SJCRH30 (cell line): Measurements from ENCODE around the gene NOVA1. TPM values are rescaled to one million over a fixed set of nuclear protein-coding genes. Genes with fewer than 3 reads are reported as not detected.

Source experiments
- DNase-seq, 2 experiments: peaks; one replicate each; pipeline ENCODE4 v3.0.0-alpha.2; 2015 to 2020
- H3K27ac ChIP-seq: fragments of 250-450 bp; sonication (Bioruptor Pico); 2 replicates; pipeline ENCODE4 v1.5.1; 2020; ENCODE audit warnings: mild to moderate bottlenecking, moderate library complexity
- H3K27me3 ChIP-seq: fragments of 250-450 bp; sonication (Bioruptor Pico); 2 replicates; pipeline ENCODE4 v1.5.1; 2020; ENCODE audit warnings: mild to moderate bottlenecking, moderate library complexity
- H3K36me3 ChIP-seq: fragments of 250-450 bp; sonication (Bioruptor Pico); 2 replicates; pipeline ENCODE4 v1.5.1; 2020; ENCODE audit warnings: mild to moderate bottlenecking, moderate library complexity
- H3K4me1 ChIP-seq: fragments of 250-450 bp; sonication (Bioruptor Pico); 2 replicates; pipeline ENCODE4 v1.5.1; 2020; ENCODE audit warnings: mild to moderate bottlenecking, moderate library complexity
- H3K4me3 ChIP-seq: fragments of 250-450 bp; sonication (Bioruptor Pico); 2 replicates; pipeline ENCODE4 v1.5.1; 2020; ENCODE audit warnings: mild to moderate bottlenecking, moderate library complexity
- H3K9me3 ChIP-seq: fragments of 250-450 bp; sonication (Bioruptor Pico); replicated peaks from 2 replicates; pipeline ENCODE4 v1.5.1; 2020; ENCODE audit warnings: mild to moderate bottlenecking, moderate library complexity
- total RNA-seq: library from RNA; depleted of rRNA; stranded (reverse); fragments of >200 nt; shearing (Covaris generic); gene quantifications from 2 replicates; pipeline ENCODE4 v1.2.3, GENCODE V29; 2014

NOVA1 gene
- total RNA-seq, 1 experiment from 2014 or later: 6.7 TPM

DNA sequence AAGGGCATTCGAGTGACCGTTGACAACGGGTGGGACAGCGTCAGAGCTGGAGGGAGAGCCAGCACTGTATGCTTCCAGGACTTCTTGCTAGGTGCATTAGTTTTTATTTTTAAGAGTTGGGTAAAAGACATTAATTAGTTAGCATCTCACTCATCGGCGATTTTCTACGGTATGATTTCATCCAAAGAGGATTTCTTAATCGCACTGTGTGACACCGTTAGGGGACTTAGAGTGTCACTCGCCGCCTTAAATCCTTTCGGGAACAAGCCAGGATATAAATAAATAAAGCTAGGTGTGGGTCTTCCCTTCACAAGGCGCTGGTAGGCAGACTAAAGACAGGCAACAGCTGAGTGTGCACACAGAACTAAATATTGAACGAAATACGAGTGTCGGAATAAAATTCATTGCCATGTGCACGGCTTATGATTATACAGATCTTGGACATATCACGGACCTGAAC, 869 bp upstream of the NOVA1 start:
- Histone ChIP-seq H3K36me3 (no peaks in the 10 kb centered on the region), H3K4me3 (peak overlapping the region; percentile 98), H3K27me3 (no peaks in the 10 kb centered on the region; the same call in 1 of the 2 replicates), H3K27ac (no peak overlapping the region), H3K4me1 (peaks cover 8% of the 10 kb centered on the region; the same call in 1 of the 2 replicates), H3K9me3 (no peaks in the 10 kb centered on the region)
- peak in 1 of 2 experiments; percentile 6 for DNase-seq

DNA sequence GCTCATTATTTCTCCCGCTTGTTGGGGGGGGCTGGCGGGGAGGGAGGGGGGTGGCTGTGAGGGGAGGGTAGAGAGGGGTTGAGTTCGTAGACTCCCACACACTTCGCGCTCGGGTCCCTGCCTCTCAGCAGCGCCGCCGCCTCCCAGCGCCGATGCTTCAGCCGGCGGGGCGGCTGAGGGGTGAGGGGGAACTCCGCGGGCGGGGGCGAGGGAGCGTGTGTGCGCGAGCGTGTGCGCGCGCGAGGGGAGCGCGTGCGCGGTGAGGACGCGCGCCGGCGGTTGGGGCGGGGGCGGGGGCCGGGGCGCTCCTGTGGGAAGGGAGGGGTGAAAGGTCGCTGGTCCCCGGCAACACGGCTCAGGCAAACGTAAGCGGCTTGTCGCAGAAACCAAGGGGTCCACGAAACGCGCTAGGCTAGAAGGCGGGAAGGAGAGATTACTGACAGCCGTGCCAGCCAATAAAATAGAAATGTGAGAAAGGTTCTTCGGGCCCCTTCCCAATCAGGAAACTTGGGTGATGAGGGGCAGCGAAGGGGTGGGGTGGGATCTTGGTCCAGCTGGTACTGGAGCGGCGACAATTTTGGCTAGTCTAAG, 343 bp upstream of the NOVA1 start:
- peak; percentile 93 to 97 for DNase-seq
- peak overlapping the region; percentile 87 for H3K27ac ChIP-seq
- H3K9me3 ChIP-seq: no peaks in the 10 kb centered on the region
- peaks cover 8% of the 10 kb centered on the region; the same call in 1 of the 2 replicates for H3K4me1 ChIP-seq
- peak overlapping the region; percentile 98 for H3K4me3 ChIP-seq
- H3K36me3 ChIP-seq: no peaks in the 10 kb centered on the region
- H3K27me3 ChIP-seq: no peaks in the 10 kb centered on the region; the same call in 1 of the 2 replicates

DNA sequence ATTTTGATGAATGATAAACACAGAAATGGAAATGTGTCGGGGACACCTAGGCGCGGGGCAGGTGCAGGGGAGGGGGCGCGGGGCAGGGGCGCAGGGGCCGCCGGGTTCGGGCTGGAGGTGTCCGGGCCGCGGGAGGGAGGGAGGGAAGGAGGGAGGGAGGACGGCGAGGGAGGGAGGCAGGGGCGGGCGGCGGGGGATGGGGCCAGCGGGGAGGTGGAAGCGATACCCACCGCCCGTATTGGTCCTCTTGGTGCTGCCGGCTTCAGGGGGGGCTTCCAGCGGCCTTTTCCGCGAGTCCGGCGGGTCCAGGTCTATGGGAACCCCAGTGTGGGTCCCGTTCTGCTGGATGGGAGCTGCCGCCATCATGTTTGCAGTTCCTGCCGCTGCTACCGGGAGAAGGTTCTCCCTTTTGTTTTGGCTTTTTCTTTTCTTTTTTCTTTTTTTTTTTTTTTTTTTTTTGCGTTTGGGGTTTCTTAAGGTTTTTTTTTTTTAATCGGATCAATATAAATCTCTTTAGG, 703 bp downstream of the NOVA1 start:
- peak overlapping the region; percentile 87 for H3K27ac ChIP-seq
- peak overlapping the region; percentile 98 for H3K4me3 ChIP-seq
- DNase-seq: peak; percentile 24 to 47

DNA sequence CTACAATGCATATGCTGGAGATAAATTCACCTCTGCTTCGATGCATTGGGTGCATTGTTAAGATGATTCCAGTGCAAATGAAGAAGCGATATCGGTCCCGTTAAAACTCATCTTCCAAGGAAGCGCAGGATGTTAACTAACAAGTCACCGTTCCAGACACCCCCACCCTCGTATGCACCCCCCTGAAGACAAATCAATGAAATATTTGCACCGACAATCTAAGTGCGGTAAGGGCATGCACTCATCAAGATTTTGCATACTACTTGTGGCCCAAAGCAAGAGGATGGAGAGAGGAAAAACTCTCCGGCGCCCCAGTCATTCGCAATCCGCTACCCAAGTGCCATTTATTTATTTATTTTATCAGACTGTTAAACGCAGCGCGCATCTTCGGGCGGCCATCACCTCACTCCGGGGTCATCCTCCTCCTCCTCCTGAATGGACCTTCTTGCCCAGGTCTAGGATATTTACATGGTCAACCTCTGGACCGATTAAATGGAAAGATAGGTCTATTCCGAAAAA, 1.2 kb downstream of the NOVA1 start:
- DNase-seq: peak; percentile 3 to 41
- no peaks in the 10 kb centered on the region for H3K36me3 ChIP-seq
- H3K4me1 ChIP-seq: peaks cover 8% of the 10 kb centered on the region; the same call in 1 of the 2 replicates
- no peak overlapping the region; the same call in 1 of the 2 replicates for H3K27ac ChIP-seq
- no peaks in the 10 kb centered on the region for H3K9me3 ChIP-seq
- peak overlapping the region; percentile 98 for H3K4me3 ChIP-seq
- no peaks in the 10 kb centered on the region for H3K27me3 ChIP-seq

More for the DNA sequence above, 703 bp downstream of the NOVA1 start:
- H3K4me1 ChIP-seq: peaks cover 8% of the 10 kb centered on the region; the same call in 1 of the 2 replicates
- no peaks in the 10 kb centered on the region for H3K9me3 ChIP-seq
- H3K36me3 ChIP-seq: no peaks in the 10 kb centered on the region
- H3K27me3 ChIP-seq: no peaks in the 10 kb centered on the region; the same call in 1 of the 2 replicates

DNA sequence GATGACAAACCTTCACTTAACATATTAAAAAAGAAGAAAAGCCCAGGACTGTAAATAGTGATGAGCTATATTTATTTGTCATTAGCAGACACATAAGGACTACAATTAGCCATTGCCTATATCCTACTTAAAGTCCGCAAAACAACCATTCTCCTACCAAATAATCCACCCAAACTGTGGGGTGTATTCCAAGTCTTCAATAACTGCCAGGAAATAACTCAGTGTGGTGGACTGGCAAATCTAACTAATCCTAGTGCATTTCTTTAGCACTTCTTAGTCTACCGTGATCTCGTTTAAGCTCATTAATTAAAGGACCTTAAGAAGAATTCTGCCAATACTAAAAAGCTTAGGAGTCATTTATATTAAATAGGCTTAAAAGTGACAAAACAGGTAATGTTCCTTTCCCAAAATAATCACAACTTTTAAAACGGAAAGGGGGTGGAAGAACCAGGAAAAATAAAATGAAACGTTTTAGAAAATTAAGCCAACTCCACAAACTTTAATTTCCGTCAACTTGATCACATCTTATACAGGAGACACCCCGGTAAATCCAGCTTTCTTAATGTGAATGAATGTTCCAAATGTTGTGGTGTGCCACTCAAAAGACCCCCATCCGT, 1.8 kb downstream of the NOVA1 start:
- Histone ChIP-seq H3K4me3 (peak overlapping the region; percentile 98), H3K36me3 (no peaks in the 10 kb centered on the region), H3K27me3 (no peaks in the 10 kb centered on the region), H3K9me3 (no peaks in the 10 kb centered on the region), H3K4me1 (peaks cover 8% of the 10 kb centered on the region; the same call in 1 of the 2 replicates), H3K27ac (no peak overlapping the region)
- DNase-seq: no peak

DNA sequence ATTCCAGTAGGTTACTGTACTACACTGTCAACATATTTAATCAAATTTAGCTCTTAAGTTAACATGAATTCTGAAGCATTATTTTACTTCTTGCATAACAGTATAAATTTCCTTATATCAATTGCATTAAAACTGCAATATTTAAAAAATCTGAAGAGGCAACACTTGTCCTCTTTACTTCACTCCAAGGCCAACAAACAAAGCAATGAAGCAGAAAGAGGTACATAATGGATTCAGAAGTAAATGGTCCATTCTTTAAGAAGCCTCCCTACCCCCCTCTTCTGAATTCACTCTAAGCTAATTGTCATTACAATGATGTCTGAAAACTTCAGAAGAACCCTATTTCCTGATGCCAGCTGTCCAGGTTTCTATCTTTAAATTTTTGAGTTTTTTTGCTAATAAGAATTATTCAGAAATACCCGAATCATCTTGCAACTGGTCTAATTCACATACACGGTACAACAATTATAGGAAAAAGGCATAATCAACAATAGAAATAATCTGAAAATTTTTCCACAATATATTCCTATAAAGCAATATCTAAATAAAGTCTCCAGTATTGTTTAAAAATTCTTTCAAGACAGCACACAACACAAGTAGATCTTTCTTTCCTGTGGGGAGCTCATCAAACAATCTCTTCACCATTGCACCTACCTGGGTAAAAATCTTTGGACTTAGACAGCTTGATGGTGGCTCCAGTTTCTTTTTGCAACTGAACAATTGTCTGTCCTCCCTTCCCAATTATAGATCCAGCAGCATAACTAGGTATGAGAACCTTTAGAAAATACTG, 2.9 kb downstream of the NOVA1 start:
- peaks cover 8% of the 10 kb centered on the region; the same call in 1 of the 2 replicates for H3K4me1 ChIP-seq
- no peak overlapping the region for H3K4me3 ChIP-seq
- no peaks in the 10 kb centered on the region for H3K27me3 ChIP-seq
- no peaks in the 10 kb centered on the region for H3K9me3 ChIP-seq
- no peak for DNase-seq
- H3K36me3 ChIP-seq: no peaks in the 10 kb centered on the region
- H3K27ac ChIP-seq: no peak overlapping the region

DNA sequence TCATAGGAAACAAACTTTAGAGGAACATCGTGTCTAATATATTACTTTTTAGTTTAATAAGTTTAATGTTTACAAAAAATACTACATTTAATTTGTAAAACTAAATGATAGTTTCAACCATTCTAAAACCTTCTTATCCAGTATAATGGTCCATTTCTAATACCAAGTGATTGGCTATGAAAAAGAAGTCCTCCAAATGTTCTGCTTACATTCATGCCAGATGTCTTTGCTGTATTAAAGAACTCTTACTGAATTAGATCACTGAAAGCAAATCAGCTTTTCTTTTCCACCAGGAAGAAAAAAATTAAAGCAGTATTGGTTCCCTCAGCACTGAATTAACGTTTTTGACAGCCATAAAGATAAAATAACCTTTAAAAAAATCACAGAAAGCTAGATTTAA, 3.7 kb downstream of the NOVA1 start:
- Histone ChIP-seq H3K36me3 (no peaks in the 10 kb centered on the region), H3K9me3 (no peaks in the 10 kb centered on the region), H3K27ac (no peak overlapping the region), H3K4me1 (peaks cover 8% of the 10 kb centered on the region; the same call in 1 of the 2 replicates), H3K27me3 (no peaks in the 10 kb centered on the region), H3K4me3 (no peak overlapping the region)
- no peak for DNase-seq

DNA sequence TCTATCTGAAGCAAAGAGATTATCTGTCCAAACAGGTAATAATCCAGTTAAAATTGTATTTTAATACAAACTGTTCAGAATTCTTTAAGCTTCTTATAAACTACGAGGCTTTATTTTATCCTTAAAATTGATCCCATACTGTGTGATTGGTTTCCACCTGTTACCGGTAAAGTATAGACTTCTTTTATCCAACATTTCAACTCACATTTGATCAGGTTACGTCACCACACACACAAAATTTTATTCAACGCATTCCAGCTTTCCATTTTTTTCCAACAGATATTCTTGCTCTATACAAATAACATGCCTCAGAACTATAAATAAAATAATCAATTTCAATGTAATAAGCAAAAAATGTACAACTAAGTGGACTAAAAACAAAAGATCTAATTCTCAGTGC, 4.5 kb downstream of the NOVA1 start:
- H3K36me3 ChIP-seq: no peaks in the 10 kb centered on the region
- peaks cover 8% of the 10 kb centered on the region; the same call in 1 of the 2 replicates for H3K4me1 ChIP-seq
- H3K27ac ChIP-seq: no peak overlapping the region
- no peak for DNase-seq
- no peak overlapping the region for H3K4me3 ChIP-seq
- no peaks in the 10 kb centered on the region for H3K9me3 ChIP-seq
- no peaks in the 10 kb centered on the region for H3K27me3 ChIP-seq

DNA sequence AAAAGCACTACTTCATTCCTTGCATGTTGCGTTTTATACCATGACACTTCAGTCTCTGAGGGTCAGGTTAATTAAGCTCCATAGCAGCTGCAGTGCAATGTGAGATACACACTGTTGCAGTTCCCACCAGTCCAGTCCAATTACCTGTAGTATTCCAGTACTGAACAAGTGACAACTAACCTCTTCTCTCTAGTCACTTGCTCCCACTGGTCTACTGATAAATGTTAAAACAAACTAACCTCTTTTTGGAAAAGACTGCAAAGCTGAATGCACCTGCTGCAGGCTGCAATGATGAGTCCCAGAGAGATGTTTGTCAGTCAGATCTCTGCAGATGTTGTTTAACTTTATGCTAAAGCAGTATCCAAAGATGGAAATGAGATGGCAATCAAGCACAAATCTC, 7.9 kb downstream of the NOVA1 start:
- no peak for DNase-seq
- no peaks in the 10 kb centered on the region for H3K4me1 ChIP-seq
- no peaks in the 10 kb centered on the region for H3K36me3 ChIP-seq
- H3K27ac ChIP-seq: no peak overlapping the region
- H3K4me3 ChIP-seq: no peak overlapping the region
- no peaks in the 10 kb centered on the region for H3K27me3 ChIP-seq
- no peaks in the 10 kb centered on the region for H3K9me3 ChIP-seq

DNA sequence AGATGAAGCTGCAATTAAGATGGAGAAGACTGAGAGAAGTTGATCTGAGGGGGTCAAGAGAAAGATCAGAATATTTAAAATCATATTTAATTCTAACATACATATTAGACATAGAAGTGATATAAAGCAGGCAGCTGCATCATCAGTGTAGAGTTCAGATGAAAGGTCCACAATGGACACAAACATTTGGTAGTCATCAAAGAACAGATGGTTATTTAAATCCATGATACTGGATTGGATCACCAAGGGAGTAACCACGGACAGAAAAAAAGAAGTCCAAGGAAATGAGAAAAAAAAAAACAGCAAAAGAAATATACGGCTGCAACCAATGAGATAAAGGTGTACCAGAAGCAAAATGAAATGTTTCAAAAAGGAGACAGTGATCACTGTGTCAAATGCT, 20.1 kb downstream of the NOVA1 start:
- H3K27me3 ChIP-seq: no peaks in the 10 kb centered on the region
- peaks cover 11% of the 10 kb centered on the region; the same call in 1 of the 2 replicates for H3K4me1 ChIP-seq
- no peaks in the 10 kb centered on the region; the same call in 1 of the 2 replicates for H3K36me3 ChIP-seq
- H3K4me3 ChIP-seq: no peak overlapping the region
- peak in 1 of 2 experiments; percentile 19 for DNase-seq
- no peak overlapping the region for H3K27ac ChIP-seq
- H3K9me3 ChIP-seq: no peaks in the 10 kb centered on the region

DNA sequence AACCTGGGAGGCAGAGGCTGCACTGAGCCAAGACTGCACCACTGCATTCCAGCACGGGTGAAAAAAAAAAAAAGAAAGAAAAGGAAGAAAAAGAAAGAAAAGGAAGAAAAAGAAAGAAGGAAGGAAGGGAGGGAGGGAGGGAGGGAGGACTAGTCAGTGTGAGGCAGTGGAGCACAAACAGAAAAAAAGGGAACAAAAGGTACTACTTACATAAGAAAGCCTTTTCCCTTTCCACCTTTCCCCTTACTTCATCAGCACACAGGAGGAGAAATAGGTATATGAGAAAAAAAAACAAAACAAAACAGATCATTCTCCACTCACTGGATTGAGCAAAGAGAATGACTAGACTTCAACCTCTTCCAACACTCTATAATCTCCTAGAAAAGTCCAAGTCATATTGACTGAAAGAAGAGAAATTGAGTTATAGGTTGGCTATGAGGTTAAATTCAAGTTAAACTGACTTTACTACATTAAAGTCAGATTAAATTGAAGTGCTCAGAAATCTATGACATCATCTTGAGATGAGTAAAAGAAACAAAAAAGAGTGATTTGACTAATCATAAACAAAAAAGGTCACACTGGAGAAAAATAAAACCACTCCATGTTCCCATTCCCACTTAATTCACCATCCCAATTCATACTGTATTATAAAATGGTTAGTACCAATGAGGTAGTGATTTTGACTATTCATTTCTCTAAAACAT, 43.6 kb downstream of the NOVA1 start:
- Histone ChIP-seq H3K36me3 (no peaks in the 10 kb centered on the region), H3K4me1 (no peaks in the 10 kb centered on the region), H3K9me3 (no peaks in the 10 kb centered on the region), H3K4me3 (no peak overlapping the region), H3K27ac (no peak overlapping the region), H3K27me3 (no peaks in the 10 kb centered on the region)
- no peak for DNase-seq

DNA sequence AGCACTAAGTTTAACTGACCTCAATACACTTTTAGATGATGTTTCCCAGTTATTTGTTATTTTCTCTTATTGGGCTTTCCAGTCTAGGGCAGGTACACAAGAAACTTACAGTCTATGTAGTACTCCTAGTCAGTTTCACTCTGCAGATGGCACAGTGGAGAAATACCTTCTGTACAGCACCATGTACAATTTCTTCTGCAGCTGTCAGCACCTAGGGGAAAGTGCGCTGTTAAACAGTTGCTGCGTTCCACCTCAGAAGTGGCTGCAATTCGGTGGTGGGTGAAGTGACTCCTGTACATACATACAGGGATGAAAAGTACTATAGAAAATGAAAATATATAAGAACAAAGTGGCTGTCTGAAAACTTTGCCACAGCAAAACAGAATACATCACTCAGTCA, 48.3 kb downstream of the NOVA1 start:
- Histone ChIP-seq H3K27ac (no peak overlapping the region), H3K4me1 (no peaks in the 10 kb centered on the region)

DNA sequence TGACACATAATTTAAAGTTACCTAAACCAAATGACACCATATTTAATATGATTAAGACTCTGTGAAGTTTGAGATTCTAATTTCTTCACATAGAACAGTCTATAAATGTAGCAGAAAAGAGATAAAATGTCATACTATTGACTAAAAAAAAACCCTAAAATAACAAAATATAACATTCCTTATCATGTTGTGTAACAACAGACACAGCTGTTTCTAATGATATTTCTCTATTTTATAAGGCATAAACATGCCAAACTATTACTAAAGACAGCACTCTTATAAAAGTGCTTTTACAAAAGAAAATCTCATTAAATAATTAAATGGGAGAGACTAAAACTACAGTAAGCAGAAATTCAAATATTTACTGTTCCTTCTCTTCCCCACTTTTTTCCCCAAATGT, 49.4 kb downstream of the NOVA1 start:
- Histone ChIP-seq H3K4me3 (no peak overlapping the region), H3K27ac (no peak overlapping the region), H3K4me1 (no peaks in the 10 kb centered on the region), H3K9me3 (no peaks in the 10 kb centered on the region), H3K36me3 (no peaks in the 10 kb centered on the region), H3K27me3 (no peaks in the 10 kb centered on the region)
- DNase-seq: no peak

More for the DNA sequence above, 48.3 kb downstream of the NOVA1 start:
- DNase-seq: no peak
- H3K36me3 ChIP-seq: no peaks in the 10 kb centered on the region
- H3K4me3 ChIP-seq: no peak overlapping the region
- H3K9me3 ChIP-seq: no peaks in the 10 kb centered on the region
- no peaks in the 10 kb centered on the region for H3K27me3 ChIP-seq

DNA sequence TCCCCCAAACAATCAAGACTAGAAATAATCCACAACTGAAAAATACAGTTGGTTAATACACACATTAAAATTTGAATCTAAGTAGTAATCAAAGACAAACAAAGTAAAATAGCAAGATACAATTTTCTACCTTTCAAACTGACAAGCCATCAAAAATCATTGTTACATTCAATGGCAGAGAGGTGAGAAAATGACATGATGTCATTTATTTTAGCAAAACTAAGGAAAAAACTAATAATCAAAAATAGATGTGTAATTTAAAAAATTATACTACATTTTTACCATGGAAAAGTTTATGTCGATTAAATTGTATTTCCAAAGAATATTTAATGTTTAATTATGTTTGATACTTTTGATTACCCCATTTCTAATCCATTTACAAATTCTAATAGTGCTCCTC, 59.7 kb downstream of the NOVA1 start:
- DNase-seq: no peak
- Histone ChIP-seq H3K4me3 (no peak overlapping the region), H3K9me3 (no peaks in the 10 kb centered on the region), H3K27me3 (no peaks in the 10 kb centered on the region), H3K27ac (no peak overlapping the region), H3K36me3 (no peaks in the 10 kb centered on the region), H3K4me1 (no peaks in the 10 kb centered on the region)
